GM12878 (cell line): ENCODE data around the gene ACTR5. TPM values are rescaled to one million over a fixed set of nuclear protein-coding genes. Genes with fewer than 3 reads are reported as not detected.

ENCODE experiments used
- CBX3 ChIP-seq: fragments of 200-600 bp; sonication (generic); IDR thresholded peaks from 2 replicates; pipeline ENCODE4 v1.6.1; 2016; ENCODE audit warnings: low read depth, borderline replicate concordance
- CBX5 ChIP-seq: sonication (generic); IDR thresholded peaks from 2 replicates; pipeline ENCODE4 v1.6.1; 2016; ENCODE audit warnings: low read depth, moderate library complexity, mild to moderate bottlenecking, inconsistent platforms
- IRF4 ChIP-seq: IDR thresholded peaks from 2 replicates; pipeline ENCODE4 v1.6.1; 2011; ENCODE audit warnings: low read depth, low read length
- IRF5 ChIP-seq: fragments of 450-650 bp; IDR thresholded peaks from 2 replicates; pipeline ENCODE4 v1.6.1; 2017; ENCODE audit warnings: borderline replicate concordance
- NFXL1 ChIP-seq: fragments of 450-650 bp; IDR thresholded peaks from 2 replicates; pipeline ENCODE4 v1.6.1; 2017; ENCODE audit warnings: antibody characterized with exemption, mild to moderate bottlenecking, borderline replicate concordance
- RAD21 ChIP-seq: IDR thresholded peaks from 2 replicates; pipeline ENCODE4 v1.6.1; 2011; ENCODE audit warnings: mild to moderate bottlenecking, low read depth, low read length, moderate library complexity; ENCODE audit not compliant: insufficient read depth
- RCOR1 ChIP-seq: conservative IDR thresholded peaks from 2 replicates; pipeline ENCODE4 v1.6.1; 2012; ENCODE audit warnings: low read depth, low read length, improper control_type of control experiment
- REST ChIP-seq: IDR thresholded peaks from 2 replicates; pipeline ENCODE4 v1.6.1; 2012; ENCODE audit warnings: mild to moderate bottlenecking, low read depth, low read length
- RUNX3 ChIP-seq: IDR thresholded peaks from 2 replicates; pipeline ENCODE4 v1.6.1; 2012; ENCODE audit warnings: low read length, inconsistent platforms
- SMAD1 ChIP-seq: fragments of 450-650 bp; IDR thresholded peaks from 2 replicates; pipeline ENCODE4 v1.6.1; 2018; ENCODE audit warnings: mild to moderate bottlenecking, low read depth; ENCODE audit not compliant: partially characterized antibody
- SP1 ChIP-seq: IDR thresholded peaks from one replicate; pipeline ENCODE4 v1.6.1; 2011; ENCODE audit warnings: low read depth, low read length
- polyA plus RNA-seq, 11 experiments: library from polyadenylated mRNA; depleted of rRNA in 4 of 11; unstranded in 6 of 11; stranded (reverse) in 5 of 11; fragments of >200 nt; fragmentation: Nextera tagmentation in 4 of 11; fragmentation: Illumina TruSeq in 1 of 11; extraction: Ambion mirVana in 4 of 11; extraction: Trizol in 1 of 11; gene quantifications; 1 replicate in 1 of 11; 2 replicates in 10 of 11; pipeline versions ENCODE4 v1.2.1 to v1.2.3, GENCODE V29; 2011 to 2016; ENCODE audit warnings: inconsistent platforms in 2 of 11, missing spikeins in 2 of 11, low read depth in 1 of 11
- total RNA-seq, 4 experiments: library from RNA; depleted of rRNA in 3 of 4; stranded (reverse); fragments of >200 nt in 3 of 4; fragmentation: Illumina TruSeq in 1 of 4; extraction: Trizol in 1 of 4; gene quantifications; 2 replicates each; pipeline versions ENCODE4 v1.2.1 to v1.2.3, GENCODE V29; 2013 to 2021

Gene ACTR5
- total and polyA plus RNA-seq, 10 of the 15 experiments (the other 5 are each of a cell fraction or from before 2014, with no cell fraction given): 0.52 to 14.7 (median 8.8) TPM

- TF ChIP-seq RCOR1 (no peak), REST (no peak), RAD21 (peak; percentile 53), NFXL1 (no peak), SP1 (peak; percentile 73), CBX3 (no peak), RUNX3 (peak; percentile 32; the same call in 1 of the 2 replicates), IRF5 (no peak), IRF4 (no peak), CBX5 (no peak), SMAD1 (no peak)
Measured at GRCh38 chr20:38730989-38731737, 17.1 kb upstream of the ACTR5 start (continued).
